Left ventricle myocardium inferior (tissue), 1 donor: ENCODE measurements around the gene PTPN6. TPM values are rescaled to one million over a fixed set of nuclear protein-coding genes. Genes with fewer than 3 reads are reported as not detected.

ENCODE experiments used
- DNase-seq: peaks from one replicate; pipeline ENCODE4 v3.0.0-alpha.2; 2020
- H3K27ac ChIP-seq: fragments of 200-600 bp; replicated peaks from 2 replicates; pipeline ENCODE4 v1.8.0; 2021
- H3K27me3 ChIP-seq: fragments of 200-600 bp; 2 replicates; pipeline ENCODE4 v1.8.0; 2021; ENCODE audit warnings: low read depth
- H3K36me3 ChIP-seq: fragments of 200-600 bp; 2 replicates; pipeline ENCODE4 v1.8.0; 2021
- H3K4me1 ChIP-seq: fragments of 200-600 bp; 2 replicates; pipeline ENCODE4 v1.8.0; 2021
- H3K4me3 ChIP-seq: fragments of 200-600 bp; 2 replicates; pipeline ENCODE4 v1.8.0; 2021; ENCODE audit warnings: mild to moderate bottlenecking, moderate library complexity
- H3K9me3 ChIP-seq: fragments of 200-600 bp; replicated peaks from 2 replicates; pipeline ENCODE4 v1.8.0; 2021
- CTCF ChIP-seq: fragments of 200-600 bp; IDR thresholded peaks from 2 replicates; pipeline ENCODE4 v1.8.0; 2021; ENCODE audit warnings: antibody characterized with exemption, mild to moderate bottlenecking, borderline replicate concordance
- intact Hi-C: fragments of 100-400 bp; cut with micrococcal nuclease; formaldehyde crosslinking; loops from one replicate; pipeline ENCODE4 v1.11.0; 2022
- total RNA-seq: library from RNA; stranded (reverse); fragmentation: NEBNext Ultra II Directional; extraction: Animal tissue kit (Norgen Biotek cat#: 25700); gene quantifications from one replicate; pipeline ENCODE4 v1.2.1, GENCODE V29; 2021
- donor health status: DM: no; HTN: yes; CAD: no; lungs with severe emphysema.

The PTPN6 gene
- total RNA-seq, 1 donor from 2014 or later = 6.7 TPM

- intact Hi-C loops = no loop called here
- H3K4me3 ChIP-seq = peak overlapping the region; percentile 90
- H3K9me3 ChIP-seq = no peaks in the 10 kb centered on the region
- no peak for TF ChIP-seq CTCF
- H3K36me3 ChIP-seq = peaks cover 44% of the 10 kb centered on the region
- no peaks in the 10 kb centered on the region for H3K27me3 ChIP-seq
- peak; percentile 71 for DNase-seq
- H3K4me1 ChIP-seq = peaks cover 80% of the 10 kb centered on the region
- peak overlapping the region; percentile 99 for H3K27ac ChIP-seq
Measured at GRCh38 chr12:6943389-6943721, 7.8 kb upstream of the PTPN6 start.

- Histone ChIP-seq H3K27ac (peak within 1 kb of the TSS; percentile 99), H3K4me3 (peak within 1 kb of the TSS; percentile 90), H3K27me3 (no peaks in the 10 kb centered on the region), H3K9me3 (no peaks in the 10 kb centered on the region), H3K36me3 (peaks cover 44% of the 10 kb centered on the region), H3K4me1 (peaks cover 75% of the 10 kb centered on the region)
- peak; percentile 77 for DNase-seq
- no peak for TF ChIP-seq CTCF
- intact Hi-C loops = no loop called here
Measured at GRCh38 chr12:6943722-6944380, 7.3 kb upstream of the PTPN6 start, which contains the start of the genes C12orf57 and RNU7-1. C12orf57 (plus strand) TSS chr12:6944022; CDS start chr12:6944122, 100 bp downstream. RNU7-1 (plus strand) TSS chr12:6943816.

- H3K27me3 ChIP-seq = no peaks in the 10 kb centered on the region
- peak; percentile 94 for DNase-seq
- TF ChIP-seq CTCF = peak; percentile 91
- peak overlapping the region; percentile 99 for H3K27ac ChIP-seq
- peaks cover 43% of the 10 kb centered on the region for H3K36me3 ChIP-seq
- peaks cover 68% of the 10 kb centered on the region for H3K4me1 ChIP-seq
- H3K9me3 ChIP-seq = no peaks in the 10 kb centered on the region
- intact Hi-C loops = no loop called here
- H3K4me3 ChIP-seq = peak overlapping the region; percentile 90
Measured at GRCh38 chr12:6944381-6945186, 6.6 kb upstream of the PTPN6 start.

GRCh38 chr12:6945613-6946012, 5.5 kb upstream of the PTPN6 start:
- H3K27me3 ChIP-seq = no peaks in the 10 kb centered on the region
- intact Hi-C loops = no loop called here
- no peaks in the 10 kb centered on the region for H3K9me3 ChIP-seq
- H3K4me3 ChIP-seq = peak overlapping the region; percentile 90
- TF ChIP-seq CTCF = no peak
- H3K36me3 ChIP-seq = peaks cover 32% of the 10 kb centered on the region
- peaks cover 58% of the 10 kb centered on the region for H3K4me1 ChIP-seq
- no peak for DNase-seq
- H3K27ac ChIP-seq = peak overlapping the region; percentile 99

GRCh38 chr12:6946033-6946919, 4.9 kb upstream of the PTPN6 start:
- peaks cover 53% of the 10 kb centered on the region for H3K4me1 ChIP-seq
- intact Hi-C loops = no loop called here

More at GRCh38 chr12:6946033-6946919, 4.9 kb upstream of the PTPN6 start:
- H3K27ac ChIP-seq = peak overlapping the region; percentile 99
- DNase-seq = no peak
- no peaks in the 10 kb centered on the region for H3K27me3 ChIP-seq
- H3K36me3 ChIP-seq = peaks cover 26% of the 10 kb centered on the region
- peak overlapping the region; percentile 90 for H3K4me3 ChIP-seq
- no peaks in the 10 kb centered on the region for H3K9me3 ChIP-seq
- no peak for TF ChIP-seq CTCF
